Activated CD4-positive, alpha-beta T cell treated with anti-CD3 and anti-CD28 coated beads, Interleukin-2, amount 10 ng/mL, durations not matched to agents 7 days and 5 days (primary cell): ENCODE results near the gene SEC24C. TPM values are rescaled to one million over a fixed set of nuclear protein-coding genes. Genes with fewer than 3 reads are reported as not detected.

Source experiments
- CTCF ChIA-PET: fragments of 350-600 bp; sonication (Branson Sonifier 250); formaldehyde crosslinking; loops from one replicate; lab custom pipeline; 2021; ENCODE audit warnings: antibody characterized with exemption; lab: Charles Lee
- POLR2A ChIA-PET: fragments of 350-600 bp; sonication (Branson Sonifier 250); formaldehyde crosslinking; loops from one replicate; lab custom pipeline; 2021; ENCODE audit warnings: antibody characterized with exemption; lab: Charles Lee
- DNase-seq: peaks from one replicate; pipeline ENCODE4 v3.0.0-alpha.2; 2020
- H3K27ac Mint-ChIP-seq: one replicate; pipeline ENCODE4 v1.8.0; 2021; ENCODE audit warnings: mild to moderate bottlenecking, moderate library complexity, mixed read lengths
- H3K27me3 Mint-ChIP-seq: one replicate; pipeline ENCODE4 v1.8.0; 2021; ENCODE audit warnings: mixed read lengths
- H3K36me3 Mint-ChIP-seq: one replicate; pipeline ENCODE4 v1.8.0; 2021; ENCODE audit warnings: low read depth, mixed read lengths
- H3K4me1 Mint-ChIP-seq: one replicate; pipeline ENCODE4 v1.8.0; 2021; ENCODE audit warnings: mixed read lengths
- H3K4me3 Mint-ChIP-seq: one replicate; pipeline ENCODE4 v1.8.0; 2021; ENCODE audit warnings: mild to moderate bottlenecking, moderate library complexity, mixed read lengths
- H3K9me3 Mint-ChIP-seq: one replicate; pipeline ENCODE4 v1.8.0; 2021; ENCODE audit warnings: mixed read lengths
- total RNA-seq, 2 experiments: library from RNA; stranded (reverse); gene quantifications; one replicate each; pipeline ENCODE4 v1.2.3, GENCODE V29; 2021

The SEC24C gene
- total RNA-seq, 2 experiments from 2014 or later, result 93.1 to 93.2 TPM

- POLR2A ChIA-PET, result interaction anchor here (0.6 kb wide), 1 partner anchor 8 kb away, joined by 3 read pairs; no protein-coding TSS in a partner anchor
- no peak for DNase-seq
- no peaks in the 10 kb centered on the region for H3K27me3 Mint-ChIP-seq
- H3K4me1 Mint-ChIP-seq, result peaks cover 23% of the 10 kb centered on the region
- CTCF ChIA-PET, result interaction anchor here (1.4 to 2.5 kb wide), 2 partner anchors 9 to 46 kb away, joined by 4 to 7 read pairs; no protein-coding TSS in a partner anchor
- H3K36me3 Mint-ChIP-seq, result peaks cover 35% of the 10 kb centered on the region
- no peak overlapping the region for H3K27ac Mint-ChIP-seq
- H3K9me3 Mint-ChIP-seq, result no peaks in the 10 kb centered on the region
- H3K4me3 Mint-ChIP-seq, result no peak overlapping the region
Observed at GRCh38 chr10:73814276-73814895, 70.2 kb downstream of the SEC24C start.

- no peak for DNase-seq
- CTCF ChIA-PET, result interaction anchor here (0.7 to 1.9 kb wide), 5 partner anchors 16 to 64 kb away, joined by 3 to 6 read pairs (median 3); no protein-coding TSS in a partner anchor
- no peak overlapping the region for H3K27ac Mint-ChIP-seq
- no peaks in the 10 kb centered on the region for H3K9me3 Mint-ChIP-seq
- H3K27me3 Mint-ChIP-seq, result no peaks in the 10 kb centered on the region
- no peak overlapping the region for H3K4me3 Mint-ChIP-seq
- H3K4me1 Mint-ChIP-seq, result peaks cover 16% of the 10 kb centered on the region
- peaks cover 32% of the 10 kb centered on the region for H3K36me3 Mint-ChIP-seq
- POLR2A ChIA-PET, result no interaction called here
Observed at GRCh38 chr10:73814896-73815718, 70.9 kb downstream of the SEC24C start.

GRCh38 chr10:73815719-73816030 is 71.5 kb downstream of the SEC24C start:
- Mint-ChIP-seq H3K27ac (no peak overlapping the region), H3K9me3 (no peaks in the 10 kb centered on the region), H3K4me1 (peaks cover 12% of the 10 kb centered on the region), H3K36me3 (peaks cover 28% of the 10 kb centered on the region), H3K27me3 (no peaks in the 10 kb centered on the region), H3K4me3 (no peak overlapping the region)
- ChIA-PET POLR2A (no interaction called here), CTCF (interaction anchor here (0.7 to 1.9 kb wide), 4 partner anchors 17 to 64 kb away, joined by 3 to 6 read pairs (median 3); no protein-coding TSS in a partner anchor)
- DNase-seq, result no peak

GRCh38 chr10:73816917-73817729 is 73.0 kb downstream of the SEC24C start:
- ChIA-PET POLR2A (no interaction called here), CTCF (interaction anchor here (0.6 to 1.9 kb wide), 3 partner anchors 24 to 1309 kb away, joined by 3 to 6 read pairs (median 5); no protein-coding TSS in a partner anchor)
- H3K4me1 Mint-ChIP-seq, result peaks cover 12% of the 10 kb centered on the region
- peaks cover 33% of the 10 kb centered on the region for H3K36me3 Mint-ChIP-seq
- no peaks in the 10 kb centered on the region for H3K9me3 Mint-ChIP-seq
- H3K27me3 Mint-ChIP-seq, result no peaks in the 10 kb centered on the region
- DNase-seq, result no peak
- H3K27ac Mint-ChIP-seq, result no peak overlapping the region
- no peak overlapping the region for H3K4me3 Mint-ChIP-seq

GRCh38 chr10:73817826-73818225 is 73.7 kb downstream of the SEC24C start:
- H3K27ac Mint-ChIP-seq, result peak overlapping the region; percentile 46
- H3K4me3 Mint-ChIP-seq, result no peak overlapping the region
- DNase-seq, result no peak
- peaks cover 34% of the 10 kb centered on the region for H3K36me3 Mint-ChIP-seq
- H3K9me3 Mint-ChIP-seq, result no peaks in the 10 kb centered on the region
- H3K4me1 Mint-ChIP-seq, result peaks cover 8% of the 10 kb centered on the region
- H3K27me3 Mint-ChIP-seq, result no peaks in the 10 kb centered on the region
- POLR2A ChIA-PET, result no interaction called here
- CTCF ChIA-PET, result interaction anchor here (1.0 to 1.8 kb wide), 2 partner anchors 23 to 42 kb away, joined by 3 to 5 read pairs; no protein-coding TSS in a partner anchor

GRCh38 chr10:73818402-73818801 is 74.2 kb downstream of the SEC24C start:
- H3K9me3 Mint-ChIP-seq, result no peaks in the 10 kb centered on the region
- H3K4me1 Mint-ChIP-seq, result peaks cover 5% of the 10 kb centered on the region
- no peaks in the 10 kb centered on the region for H3K27me3 Mint-ChIP-seq
- POLR2A ChIA-PET, result no interaction called here
- CTCF ChIA-PET, result interaction anchor here (1.0 to 1.8 kb wide), 3 partner anchors 23 to 41 kb away, joined by 3 to 5 read pairs (median 4); partner anchors contain the start of gene ZSWIM8
- no peak for DNase-seq
- no peak overlapping the region for H3K27ac Mint-ChIP-seq
- H3K4me3 Mint-ChIP-seq, result no peak overlapping the region
- H3K36me3 Mint-ChIP-seq, result peaks cover 28% of the 10 kb centered on the region

- H3K27me3 Mint-ChIP-seq, result no peaks in the 10 kb centered on the region
- no peak overlapping the region for H3K4me3 Mint-ChIP-seq
Observed at GRCh38 chr10:73819081-73819480, 74.9 kb downstream of the SEC24C start.

GRCh38 chr10:73819513-73820093 is 75.4 kb downstream of the SEC24C start:
- Mint-ChIP-seq H3K27me3 (no peaks in the 10 kb centered on the region), H3K9me3 (no peaks in the 10 kb centered on the region), H3K36me3 (peaks cover 33% of the 10 kb centered on the region), H3K27ac (no peak overlapping the region), H3K4me1 (peaks cover 5% of the 10 kb centered on the region), H3K4me3 (no peak overlapping the region)
- POLR2A ChIA-PET, result no interaction called here
- no peak for DNase-seq
- CTCF ChIA-PET, result interaction anchor here (1.2 to 1.5 kb wide), 3 partner anchors 8 to 67 kb away, joined by 3 to 8 read pairs (median 4); partner anchors contain the start of gene ZSWIM8

More at GRCh38 chr10:73819081-73819480, 74.9 kb downstream of the SEC24C start:
- CTCF ChIA-PET, result interaction anchor here (1.0 to 1.5 kb wide), 4 partner anchors 9 to 67 kb away, joined by 3 to 8 read pairs (median 4); partner anchors contain the start of gene ZSWIM8
- H3K4me1 Mint-ChIP-seq, result peaks cover 5% of the 10 kb centered on the region
- no peak overlapping the region for H3K27ac Mint-ChIP-seq
- POLR2A ChIA-PET, result no interaction called here
- DNase-seq, result no peak
- H3K9me3 Mint-ChIP-seq, result no peaks in the 10 kb centered on the region
- peaks cover 29% of the 10 kb centered on the region for H3K36me3 Mint-ChIP-seq

Other genes with a start within 250 kb of the SEC24C start
- 10 to 100 TPM; 48.0 to 48.5 TPM for gene PPP3CB, start 248.3 kb upstream of the SEC24C start, total RNA-seq
- gene USP54, start 153.0 kb upstream of the SEC24C start, total RNA-seq, result 1 to 10 TPM; 2.6 to 2.7 TPM
- not detected for gene MYOZ1, start 102.9 kb upstream of the SEC24C start, total RNA-seq
- not detected for gene SYNPO2L, start 88.3 kb upstream of the SEC24C start, total RNA-seq
- 10 to 100 TPM in 1 of 2 experiments, 1 to 10 TPM in 1; 8.9 to 10.2 TPM for gene AGAP5, start 46.3 kb upstream of the SEC24C start, total RNA-seq
- 10 to 100 TPM; 22.3 to 27.4 TPM for gene CHCHD1, start 37.7 kb downstream of the SEC24C start, total RNA-seq
- 10 to 100 TPM; 79.2 to 87.3 TPM for gene ZSWIM8, start 41.2 kb downstream of the SEC24C start, total RNA-seq
- 10 to 100 TPM; 53.0 to 61.8 TPM for gene NDST2, start 67.2 kb downstream of the SEC24C start, total RNA-seq
- gene CAMK2G, start 130.2 kb downstream of the SEC24C start, total RNA-seq, result 10 to 100 TPM; 54.4 to 55.8 TPM
- gene PLAU, start 166.8 kb downstream of the SEC24C start, total RNA-seq, result under 1 TPM; 0.89 to 0.96 TPM